Measurements from ENCODE around the gene MAN1A1. TPM values are rescaled to one million over a fixed set of nuclear protein-coding genes. Genes with fewer than 3 reads are reported as not detected.

The MAN1A1 gene
- polyA plus RNA-seq, 1 donor (not counting 4 experiments of a cell fraction or from before 2014, with no cell fraction given): 20.2 TPM

DNA sequence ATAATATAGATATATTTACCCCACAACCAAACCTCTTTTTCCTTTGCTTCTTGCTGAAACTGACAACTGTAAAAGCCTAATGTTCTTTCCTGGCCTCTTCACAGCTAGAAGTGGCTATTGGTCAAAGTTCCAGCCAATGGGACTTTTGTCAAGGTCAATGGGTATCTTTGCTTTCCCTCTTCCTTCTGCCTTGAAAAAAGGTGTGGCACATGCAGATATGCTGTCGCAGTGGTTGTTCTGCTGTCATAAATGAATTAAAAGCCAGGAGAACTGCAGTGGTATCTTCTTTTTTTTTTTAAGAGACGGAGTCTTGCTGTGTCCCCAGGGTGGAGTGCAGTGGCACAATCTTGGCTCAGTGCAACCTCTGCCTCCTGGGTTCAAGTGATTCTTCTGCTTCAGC, 29.9 kb downstream of the MAN1A1 start:
- Histone ChIP-seq H3K9me3 (ENCODE audit: control insufficient read depth, low read depth, low read length) (no peaks in the 10 kb centered on the region), H4K20me1 (ENCODE audit: control insufficient read depth, extremely low read depth, insufficient read depth, low read length) (no peaks in the 10 kb centered on the region), H3K79me2 (ENCODE audit: control insufficient read depth, insufficient read depth, low read length) (peaks cover 5% of the 10 kb centered on the region), H3K4me1 (ENCODE audit: control insufficient read depth, extremely low read depth, insufficient read depth, low read length) (peaks cover 13% of the 10 kb centered on the region), H3K27ac (ENCODE audit: control insufficient read depth, insufficient read depth, low read length) (no peak overlapping the region), H3K36me3 (ENCODE audit: control insufficient read depth in 2 of 2, extremely low read depth in 1 of 2, insufficient read depth in 2 of 2, low read length in 2 of 2) (no peaks in the 10 kb centered on the region), H3K9ac (ENCODE audit: control insufficient read depth, extremely low read depth, insufficient read depth, low read length) (no peak overlapping the region), H3K4me3 (ENCODE audit: control insufficient read depth in 2 of 3, extremely low read depth in 1 of 3, insufficient read depth in 2 of 3, low read depth in 1 of 3, low read length in 3 of 3) (no peak overlapping the region), H3K4me2 (ENCODE audit: control insufficient read depth, extremely low read depth, insufficient read depth, low read depth, low read length) (no peak overlapping the region), H3K9me1 (ENCODE audit: control insufficient read depth, extremely low read depth, insufficient read depth, low read length) (peaks cover 3% of the 10 kb centered on the region), H3K27me3 (ENCODE audit: control insufficient read depth, extremely low read depth, insufficient read depth, low read length) (no peaks in the 10 kb centered on the region), H2AFZ (ENCODE audit: control insufficient read depth, low read length) (no peak overlapping the region)
- TF ChIP-seq EZH2 (IDR thresholded peaks at IDR 0.05; ENCODE audit: low read length): no peak
- TF ChIP-seq, protein P1, sequence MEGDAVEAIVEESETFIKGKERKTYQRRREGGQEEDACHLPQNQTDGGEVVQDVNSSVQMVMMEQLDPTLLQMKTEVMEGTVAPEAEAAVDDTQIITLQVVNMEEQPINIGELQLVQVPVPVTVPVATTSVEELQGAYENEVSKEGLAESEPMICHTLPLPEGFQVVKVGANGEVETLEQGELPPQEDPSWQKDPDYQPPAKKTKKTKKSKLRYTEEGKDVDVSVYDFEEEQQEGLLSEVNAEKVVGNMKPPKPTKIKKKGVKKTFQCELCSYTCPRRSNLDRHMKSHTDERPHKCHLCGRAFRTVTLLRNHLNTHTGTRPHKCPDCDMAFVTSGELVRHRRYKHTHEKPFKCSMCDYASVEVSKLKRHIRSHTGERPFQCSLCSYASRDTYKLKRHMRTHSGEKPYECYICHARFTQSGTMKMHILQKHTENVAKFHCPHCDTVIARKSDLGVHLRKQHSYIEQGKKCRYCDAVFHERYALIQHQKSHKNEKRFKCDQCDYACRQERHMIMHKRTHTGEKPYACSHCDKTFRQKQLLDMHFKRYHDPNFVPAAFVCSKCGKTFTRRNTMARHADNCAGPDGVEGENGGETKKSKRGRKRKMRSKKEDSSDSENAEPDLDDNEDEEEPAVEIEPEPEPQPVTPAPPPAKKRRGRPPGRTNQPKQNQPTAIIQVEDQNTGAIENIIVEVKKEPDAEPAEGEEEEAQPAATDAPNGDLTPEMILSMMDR (optimal IDR thresholded peaks at IDR 0.05 in 1 of 3, IDR thresholded peaks at IDR 0.05 in 1 of 3, conservative IDR thresholded peaks at IDR 0.05 in 1 of 3; ENCODE audit: extremely low read depth in 1 of 3, insufficient read depth in 2 of 3, low read length in 3 of 3): no peak
- dilution Hi-C loops (cut with MboI; ENCODE audit: extremely low pct_ligation_motif_present, low sequenced_read_pairs): no loop called here
- no peak for FAIRE-seq
- no peak for DNase-seq (ENCODE audit: low read depth, low spot score)

DNA sequence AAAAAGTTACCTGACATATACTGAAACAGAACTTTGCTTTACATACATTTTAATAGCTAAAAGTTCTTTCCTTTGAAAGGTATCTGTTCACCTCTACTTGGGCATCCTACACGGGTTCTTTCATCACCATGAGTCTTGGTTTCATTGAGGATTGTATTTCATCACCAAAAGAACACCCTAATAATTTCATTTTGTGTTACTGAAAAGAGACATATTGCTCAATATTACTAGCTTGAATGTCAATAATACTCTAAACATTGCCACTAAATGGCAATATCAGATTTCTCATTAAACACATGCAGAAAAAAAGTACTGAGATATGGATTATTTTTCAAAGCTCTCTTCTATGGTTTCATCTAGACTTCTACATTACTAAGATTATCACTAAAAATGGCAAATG, 30.8 kb downstream of the MAN1A1 start:
- Histone ChIP-seq H3K27me3 (ENCODE audit: control insufficient read depth, extremely low read depth, insufficient read depth, low read length) (no peaks in the 10 kb centered on the region), H3K9ac (ENCODE audit: control insufficient read depth, extremely low read depth, insufficient read depth, low read length) (no peak overlapping the region), H3K4me3 (ENCODE audit: control insufficient read depth in 2 of 3, extremely low read depth in 1 of 3, insufficient read depth in 2 of 3, low read depth in 1 of 3, low read length in 3 of 3) (no peak overlapping the region), H3K4me2 (ENCODE audit: control insufficient read depth, extremely low read depth, insufficient read depth, low read depth, low read length) (no peak overlapping the region), H3K79me2 (ENCODE audit: control insufficient read depth, insufficient read depth, low read length) (peaks cover 5% of the 10 kb centered on the region), H4K20me1 (ENCODE audit: control insufficient read depth, extremely low read depth, insufficient read depth, low read length) (no peaks in the 10 kb centered on the region), H3K9me3 (ENCODE audit: control insufficient read depth, low read depth, low read length) (no peaks in the 10 kb centered on the region), H3K36me3 (ENCODE audit: control insufficient read depth in 2 of 2, extremely low read depth in 1 of 2, insufficient read depth in 2 of 2, low read length in 2 of 2) (no peaks in the 10 kb centered on the region), H3K9me1 (ENCODE audit: control insufficient read depth, extremely low read depth, insufficient read depth, low read length) (peaks cover under 1% of the 10 kb centered on the region), H3K27ac (ENCODE audit: control insufficient read depth, insufficient read depth, low read length) (no peak overlapping the region), H3K4me1 (ENCODE audit: control insufficient read depth, extremely low read depth, insufficient read depth, low read length) (peaks cover 6% of the 10 kb centered on the region), H2AFZ (ENCODE audit: control insufficient read depth, low read length) (no peak overlapping the region)
- DNase-seq (ENCODE audit: low read depth, low spot score) (no peak), FAIRE-seq (no peak)
- dilution Hi-C loops (cut with MboI; ENCODE audit: extremely low pct_ligation_motif_present, low sequenced_read_pairs): no loop called here
- TF ChIP-seq, protein P1 (optimal IDR thresholded peaks at IDR 0.05 in 1 of 3, IDR thresholded peaks at IDR 0.05 in 1 of 3, conservative IDR thresholded peaks at IDR 0.05 in 1 of 3; ENCODE audit: extremely low read depth in 1 of 3, insufficient read depth in 2 of 3, low read length in 3 of 3): no peak
- TF ChIP-seq EZH2 (IDR thresholded peaks at IDR 0.05; ENCODE audit: low read length): no peak

Measured in keratinocyte (primary cell).